IMR-90 (cell line): Measurements from ENCODE around the gene CDH13. TPM values are rescaled to one million over a fixed set of nuclear protein-coding genes. Genes with fewer than 3 reads are reported as not detected.

ENCODE experiments used
- ATAC-seq: fragments of 200-7000 bp; cut with Tn5 transposase; 2 replicates; pipeline ENCODE4 v1.9.1; 2020; ENCODE audit warnings: low read depth, mild to moderate bottlenecking, moderate library complexity
- BruUV-seq: library from RNA; stranded (reverse); fragments of 400-500 nt; replicated peaks from 2 replicates; lab custom pipeline; 2021; lab: Mats Ljungman, UMichigan
- CTCF ChIA-PET: fragments of 300-600 bp; formaldehyde crosslinking; extraction: SDS; loops from one replicate; lab custom pipeline; 2021; ENCODE audit warnings: antibody characterized with exemption; lab: Yijun Ruan, JAX
- POLR2A ChIA-PET: fragments of 300-600 bp; sonication (Branson Sonifier 250); formaldehyde crosslinking; loops from one replicate; lab custom pipeline; 2022; ENCODE audit warnings: antibody characterized with exemption; ENCODE audit not compliant: unreplicated experiment; lab: Charles Lee
- DNase-seq: peaks from one replicate; pipeline ENCODE4 v3.0.0; 2013
- H2AFZ ChIP-seq: replicated peaks from 2 replicates; pipeline ENCODE3; 2013; ENCODE audit warnings: low read length, mild to moderate bottlenecking; ENCODE audit not compliant: poor library complexity
- H2AK5ac ChIP-seq: 2 replicates; pipeline ENCODE4 v1.6.1; 2013; ENCODE audit warnings: low read depth, low read length, inconsistent platforms
- H2AK9ac ChIP-seq: replicated peaks from 2 replicates; pipeline ENCODE3; 2013; ENCODE audit warnings: mild to moderate bottlenecking, low read depth, low read length, moderate library complexity; ENCODE audit not compliant: poor library complexity
- H2BK120ac ChIP-seq: 2 replicates; pipeline ENCODE4 v1.6.1; 2013; ENCODE audit warnings: low read depth, low read length, inconsistent platforms
- H2BK15ac ChIP-seq: 3 replicates; pipeline ENCODE4 v1.6.1; 2013; ENCODE audit warnings: low read depth, low read length, inconsistent platforms
- H2BK20ac ChIP-seq: 2 replicates; pipeline ENCODE4 v1.6.1; 2013; ENCODE audit warnings: low read depth, mild to moderate bottlenecking, inconsistent platforms, low read length, moderate library complexity
- H2BK5ac ChIP-seq: 2 replicates; pipeline ENCODE4 v1.6.1; 2013; ENCODE audit warnings: mild to moderate bottlenecking, low read depth, low read length, inconsistent platforms; ENCODE audit not compliant: poor library complexity, severe bottlenecking
- H3K14ac ChIP-seq: replicated peaks from 2 replicates; pipeline ENCODE4 v1.6.1; 2013; ENCODE audit warnings: low read depth, low read length, inconsistent platforms
- H3K18ac ChIP-seq: 2 replicates; pipeline ENCODE4 v1.6.1; 2013; ENCODE audit warnings: low read depth, low read length, control low read depth
- H3K23ac ChIP-seq: 2 replicates; pipeline ENCODE4 v1.6.1; 2013; ENCODE audit warnings: low read depth, low read length, inconsistent platforms
- H3K27ac ChIP-seq: 2 replicates; pipeline ENCODE4 v1.5.1; 2013; ENCODE audit warnings: mild to moderate bottlenecking, control low read depth, low read length; ENCODE audit not compliant: insufficient read depth
- H3K27me3 ChIP-seq: 2 replicates; pipeline ENCODE4 v1.6.1; 2013; ENCODE audit warnings: low read length; ENCODE audit not compliant: control insufficient read depth, insufficient read depth
- H3K36me3 ChIP-seq: 2 replicates; pipeline ENCODE4 v1.6.1; 2013; ENCODE audit warnings: low read length, mixed read lengths; ENCODE audit not compliant: control insufficient read depth, insufficient read depth
- H3K4ac ChIP-seq: 2 replicates; pipeline ENCODE4 v1.6.1; 2013; ENCODE audit warnings: low read depth, low read length, inconsistent platforms
- H3K4me1 ChIP-seq: 2 replicates; pipeline ENCODE4 v1.6.1; 2013; ENCODE audit warnings: low read length, mixed read lengths; ENCODE audit not compliant: control insufficient read depth, insufficient read depth
- H3K4me2 ChIP-seq: 2 replicates; pipeline ENCODE4 v1.6.1; 2013; ENCODE audit warnings: low read depth, mild to moderate bottlenecking, control low read depth, low read length, moderate library complexity
- H3K4me3 ChIP-seq: 2 replicates; pipeline ENCODE4 v1.5.1; 2013; ENCODE audit warnings: low read depth, mild to moderate bottlenecking, control low read depth, low read length, moderate library complexity; ENCODE audit not compliant: insufficient read depth
- H3K56ac ChIP-seq: 2 replicates; pipeline ENCODE4 v1.6.1; 2013; ENCODE audit warnings: low read length, inconsistent platforms; ENCODE audit not compliant: insufficient read depth; ENCODE audit errors: extremely low read depth
- H3K79me1 ChIP-seq, 2 experiments: 2 replicates each; pipeline ENCODE4 v1.6.1; 2013; ENCODE audit warnings: low read length in 2 of 2, inconsistent platforms in 1 of 2, low read depth in 1 of 2
- H3K9ac ChIP-seq: 2 replicates; pipeline ENCODE4 v1.6.1; 2013; ENCODE audit warnings: low read depth, low read length, control low read depth
- H3K9me1 ChIP-seq: 2 replicates; pipeline ENCODE4 v1.6.1; 2013; ENCODE audit warnings: low read length, inconsistent platforms; ENCODE audit not compliant: insufficient read depth
- H3K9me3 ChIP-seq: 2 replicates; pipeline ENCODE4 v1.6.1; 2013; ENCODE audit warnings: low read length; ENCODE audit not compliant: control insufficient read depth, insufficient read depth
- H4K20me1 ChIP-seq: 2 replicates; pipeline ENCODE4 v1.6.1; 2013; ENCODE audit warnings: low read length, inconsistent platforms; ENCODE audit not compliant: insufficient read depth
- H4K5ac ChIP-seq: 2 replicates; pipeline ENCODE4 v1.6.1; 2013; ENCODE audit warnings: mild to moderate bottlenecking, low read depth, low read length, control low read depth
- H4K8ac ChIP-seq, 2 experiments: 2 replicates each; pipeline ENCODE4 v1.6.1; 2013; ENCODE audit warnings: low read depth in 2 of 2, low read length in 2 of 2, control low read depth in 1 of 2, inconsistent platforms in 1 of 2
- H4K91ac ChIP-seq: 2 replicates; pipeline ENCODE4 v1.6.1; 2013; ENCODE audit warnings: low read depth, low read length, inconsistent platforms; ENCODE audit not compliant: insufficient read depth
- CEBPB ChIP-seq: IDR thresholded peaks from 2 replicates; pipeline ENCODE4 v1.6.1; 2012; ENCODE audit warnings: low read depth, low read length, improper control_type of control experiment
- FOS ChIP-seq: fragments of 150-350 bp; IDR thresholded peaks from 2 replicates; pipeline ENCODE4 v1.6.1; 2016; ENCODE audit warnings: low read depth, low read length
- MAZ ChIP-seq: IDR thresholded peaks from 2 replicates; pipeline ENCODE4 v1.6.1; 2012; ENCODE audit warnings: low read depth, mild to moderate bottlenecking, low read length, improper control_type of control experiment, moderate library complexity, borderline replicate concordance
- RCOR1 ChIP-seq: IDR thresholded peaks from 2 replicates; pipeline ENCODE4 v1.6.1; 2012; ENCODE audit warnings: mild to moderate bottlenecking, low read length, improper control_type of control experiment; ENCODE audit not compliant: insufficient replicate concordance
- WGBS, 2 experiments: methylation state at CpG; one replicate each; pipeline versions ENCODE4 v1.1.5 to v1.1.7; 2013; ENCODE audit warnings: missing lambda C conversion rate in 2 of 2; ENCODE audit not compliant: insufficient read length in 1 of 2; ENCODE audit errors: extremely low coverage in 2 of 2; 5-methylcytosine and 5-hydroxymethylcytosine counted together
- dilution Hi-C: fragments of 300-500 bp; cut with HindIII; formaldehyde crosslinking; loops from one replicate; pipeline ENCODE4 v1.14.3; 2018; ENCODE audit warnings: low sequenced_read_pairs; ENCODE audit not compliant: unreplicated experiment
- in situ Hi-C: fragments of 300-500 bp; cut with MboI; formaldehyde crosslinking; loops from 3 replicates; pipeline ENCODE4 v1.14.3; 2019; ENCODE audit warnings: low sequenced_read_pairs, inconsistent platforms, mixed read lengths
- intact Hi-C: fragments of 100-400 bp; cut with micrococcal nuclease; formaldehyde crosslinking; loops from 2 replicates; pipeline ENCODE4 v1.10.0; 2022
- polyA plus RNA-seq, 3 experiments: library from polyadenylated mRNA; depleted of rRNA; stranded (reverse); fragments of >200 nt; gene quantifications; 2 replicates each; pipeline ENCODE4 v1.2.3, GENCODE V29; 2012; ENCODE audit warnings: low replicate concordance in 1 of 3
- total RNA-seq: library from RNA; depleted of rRNA; stranded (reverse); fragments of >200 nt; gene quantifications from 2 replicates; pipeline ENCODE4 v1.2.3, GENCODE V29; 2012

CDH13 gene
- total and polyA plus RNA-seq, 2 of the 4 experiments (the other 2 are of a cell fraction): 61.6 to 74.7 TPM

GRCh38 chr16:82820855-82821254, 194.1 kb downstream of the CDH13 start:
- H3K4ac ChIP-seq: no peak overlapping the region
- in situ Hi-C loops: no loop called here
- no peak overlapping the region for H2BK120ac ChIP-seq
- no peaks in the 10 kb centered on the region for H3K4me1 ChIP-seq
- CTCF ChIA-PET: no interaction called here
- no peak overlapping the region for H4K91ac ChIP-seq
- no peak overlapping the region for H3K18ac ChIP-seq
- H3K56ac ChIP-seq: no peak overlapping the region
- no peak for ATAC-seq
- H3K23ac ChIP-seq: no peak overlapping the region
- H3K9me3 ChIP-seq: no peaks in the 10 kb centered on the region; the same call in 1 of the 2 replicates
- H4K5ac ChIP-seq: no peak overlapping the region
- BruUV-seq: no TSS peak
- H2BK5ac ChIP-seq: no peak overlapping the region
- no peak overlapping the region for H3K4me2 ChIP-seq
- H4K8ac ChIP-seq: no peak overlapping the region
- dilution Hi-C loops: no loop called here
- intact Hi-C loops: no loop called here
- no peaks in the 10 kb centered on the region for H4K20me1 ChIP-seq
- peaks cover 3 to 14% of the 10 kb centered on the region in 2 experiments; a peak in 2 of 4 replicates for H3K79me1 ChIP-seq
- H2AK5ac ChIP-seq: no peak overlapping the region
- no peaks in the 10 kb centered on the region for H3K36me3 ChIP-seq
- no peaks in the 10 kb centered on the region; the same call in 1 of the 2 replicates for H3K9me1 ChIP-seq
- no peaks in the 10 kb centered on the region for H3K27me3 ChIP-seq
- no peak overlapping the region for H2AFZ ChIP-seq
- DNase-seq: no peak
- H3K27ac ChIP-seq: no peak overlapping the region
- no CpG with 5 or more reads among the region's 2 CpGs for whole genome bisulfite sequencing, 2 experiments
- no peak overlapping the region for H3K4me3 ChIP-seq
- H2BK15ac ChIP-seq: no peak overlapping the region
- no peak overlapping the region for H2AK9ac ChIP-seq
- no peak overlapping the region for H2BK20ac ChIP-seq
- H3K14ac ChIP-seq: no peak overlapping the region
- H3K9ac ChIP-seq: no peak overlapping the region
- TF ChIP-seq MAZ (no peak), RCOR1 (no peak), CEBPB (no peak), FOS (no peak)
- POLR2A ChIA-PET: no interaction called here
